Panc1 (cell line): Measurements from ENCODE around the gene ATG13. TPM values are rescaled to one million over a fixed set of nuclear protein-coding genes. Genes with fewer than 3 reads are reported as not detected.
"Not testable (repeated sequence)": the region's sequence is repeated elsewhere in the genome, so short reads cannot be mapped to it uniquely, and the experiment has no call there.

Source experiments
- ATAC-seq: fragments of 200-7000 bp; cut with Tn5 transposase; 2 replicates; pipeline ENCODE4 v1.9.1; 2020; ENCODE audit warnings: mild to moderate bottlenecking, moderate library complexity
- BruUV-seq: library from RNA; stranded (reverse); fragments of 400-500 nt; replicated peaks from 2 replicates; lab custom pipeline; 2021; lab: Mats Ljungman, UMichigan
- CTCF ChIA-PET: fragments of 300-600 bp; sonication (Branson Sonifier 250); formaldehyde crosslinking; loops from one replicate; lab custom pipeline; 2022; ENCODE audit warnings: antibody characterized with exemption; lab: Charles Lee
- POLR2A ChIA-PET: fragments of 300-600 bp; sonication (Branson Sonifier 250); formaldehyde crosslinking; loops from one replicate; lab custom pipeline; 2022; ENCODE audit warnings: antibody characterized with exemption; lab: Charles Lee
- DNase-seq: peaks from one replicate; pipeline ENCODE4 v3.0.0-alpha.2; 2010; ENCODE audit warnings: low read depth, low spot score
- H3K27ac ChIP-seq: 2 replicates; pipeline ENCODE4 v1.5.1; 2011; ENCODE audit warnings: mild to moderate bottlenecking, low read length, inconsistent platforms
- H3K27me3 ChIP-seq: fragments of 200-500 bp; sonication (Bioruptor generic); 2 replicates; pipeline ENCODE4 v1.6.0; 2014; ENCODE audit warnings: low read length, inconsistent platforms; ENCODE audit not compliant: control insufficient read depth, insufficient read depth
- H3K36me3 ChIP-seq: fragments of 200-500 bp; sonication (Bioruptor generic); 2 replicates; pipeline ENCODE4 v1.5.1; 2014; ENCODE audit warnings: inconsistent platforms, mild to moderate bottlenecking, low read length, moderate library complexity; ENCODE audit not compliant: control insufficient read depth, insufficient read depth
- H3K4me1 ChIP-seq: 2 replicates; pipeline ENCODE4 v1.5.1; 2011; ENCODE audit warnings: inconsistent platforms, mild to moderate bottlenecking, low read length, moderate library complexity; ENCODE audit not compliant: control insufficient read depth, insufficient read depth
- H3K4me3 ChIP-seq, 2 experiments: 2 replicates each; pipeline ENCODE4 v1.5.1; 2011 to 2012; ENCODE audit warnings: low read depth in 2 of 2, low read length in 2 of 2, mild to moderate bottlenecking in 2 of 2, inconsistent platforms in 1 of 2, moderate library complexity in 1 of 2
- H3K9me3 ChIP-seq: fragments of 200-500 bp; sonication (Bioruptor generic); 2 replicates; pipeline ENCODE4 v1.5.1; 2014; ENCODE audit warnings: low read depth, mild to moderate bottlenecking, inconsistent platforms, low read length, moderate library complexity; ENCODE audit not compliant: control insufficient read depth, insufficient read depth
- POLR2AphosphoS5 ChIP-seq: IDR thresholded peaks from 2 replicates; pipeline ENCODE4 v1.6.1; 2012; ENCODE audit warnings: mild to moderate bottlenecking, low read depth, low read length, moderate library complexity
- SIN3A ChIP-seq: IDR thresholded peaks from 2 replicates; pipeline ENCODE4 v1.6.1; 2012; ENCODE audit warnings: low read depth, mild to moderate bottlenecking, low read length, moderate library complexity, borderline replicate concordance; ENCODE audit not compliant: insufficient read depth
- TCF7L2 ChIP-seq: IDR thresholded peaks from 2 replicates; pipeline ENCODE4 v1.6.1; 2011; ENCODE audit warnings: mild to moderate bottlenecking, low read depth, low read length, inconsistent platforms
- in situ Hi-C: cut with HindIII; loops from 2 replicates; pipeline ENCODE4 v1.10.0; 2016; ENCODE audit warnings: low sequenced_read_pairs, low pct_unique_long_range_greater_than_20kb
- intact Hi-C: fragments of 100-400 bp; cut with micrococcal nuclease; formaldehyde crosslinking; loops from one replicate; pipeline ENCODE4 v1.10.0; 2022; ENCODE audit not compliant: unreplicated experiment
- total RNA-seq: library from RNA; stranded (reverse); gene quantifications from one replicate; pipeline ENCODE4 v1.2.1, GENCODE V29; 2021; ENCODE audit not compliant: unreplicated experiment
- TF ChIP-seq, protein P1 (sequence below): fragments of 450-650 bp; IDR thresholded peaks from 2 replicates; pipeline ENCODE4 v1.5.1; 2017; ENCODE audit warnings: mild to moderate bottlenecking
- TF ChIP-seq, protein P2 (sequence below), 2 experiments: IDR thresholded peaks; 2 replicates each; pipeline ENCODE4 v1.6.1; 2011 to 2012; ENCODE audit warnings: low read depth in 2 of 2, control low read depth in 1 of 2, low read length in 1 of 2, mild to moderate bottlenecking in 1 of 2, moderate library complexity in 1 of 2; ENCODE audit not compliant: insufficient read depth in 1 of 2

Gene ATG13
- total RNA-seq, 1 experiment from 2014 or later: 57.9 TPM

DNA sequence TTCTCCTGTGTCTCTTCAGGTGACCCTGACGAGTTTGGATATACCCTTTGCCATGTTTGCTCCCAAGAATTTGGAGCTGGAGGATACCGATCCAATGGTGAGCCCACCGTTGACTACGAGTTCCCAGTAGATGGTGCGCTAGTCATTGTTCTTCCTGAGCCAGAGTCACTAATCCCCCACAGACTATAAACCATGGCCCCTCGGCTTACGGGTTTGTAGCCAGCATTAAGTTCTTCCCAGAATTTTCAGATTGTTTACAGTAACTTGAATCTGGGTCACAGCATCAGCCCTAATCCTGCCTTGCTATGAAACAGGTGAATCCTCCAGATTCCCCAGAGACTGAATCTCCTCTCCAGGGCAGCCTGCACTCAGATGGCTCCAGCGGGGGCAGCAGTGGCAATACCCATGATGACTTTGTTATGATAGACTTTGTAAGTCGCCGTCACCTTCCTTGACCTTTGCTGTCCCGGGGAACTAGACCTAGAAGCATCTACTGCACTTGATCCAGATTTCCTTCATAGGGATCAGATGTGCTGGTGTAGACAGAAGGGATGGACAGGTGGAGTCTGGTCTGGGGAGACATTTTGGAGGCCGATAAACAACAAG lies 51.2 kb downstream of the ATG13 start:
- TF ChIP-seq SIN3A: no peak
- no peak for TF ChIP-seq TCF7L2
- TF ChIP-seq, protein P1, sequence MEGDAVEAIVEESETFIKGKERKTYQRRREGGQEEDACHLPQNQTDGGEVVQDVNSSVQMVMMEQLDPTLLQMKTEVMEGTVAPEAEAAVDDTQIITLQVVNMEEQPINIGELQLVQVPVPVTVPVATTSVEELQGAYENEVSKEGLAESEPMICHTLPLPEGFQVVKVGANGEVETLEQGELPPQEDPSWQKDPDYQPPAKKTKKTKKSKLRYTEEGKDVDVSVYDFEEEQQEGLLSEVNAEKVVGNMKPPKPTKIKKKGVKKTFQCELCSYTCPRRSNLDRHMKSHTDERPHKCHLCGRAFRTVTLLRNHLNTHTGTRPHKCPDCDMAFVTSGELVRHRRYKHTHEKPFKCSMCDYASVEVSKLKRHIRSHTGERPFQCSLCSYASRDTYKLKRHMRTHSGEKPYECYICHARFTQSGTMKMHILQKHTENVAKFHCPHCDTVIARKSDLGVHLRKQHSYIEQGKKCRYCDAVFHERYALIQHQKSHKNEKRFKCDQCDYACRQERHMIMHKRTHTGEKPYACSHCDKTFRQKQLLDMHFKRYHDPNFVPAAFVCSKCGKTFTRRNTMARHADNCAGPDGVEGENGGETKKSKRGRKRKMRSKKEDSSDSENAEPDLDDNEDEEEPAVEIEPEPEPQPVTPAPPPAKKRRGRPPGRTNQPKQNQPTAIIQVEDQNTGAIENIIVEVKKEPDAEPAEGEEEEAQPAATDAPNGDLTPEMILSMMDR: no peak
- TF ChIP-seq POLR2AphosphoS5: no peak
- TF ChIP-seq, protein P2, sequence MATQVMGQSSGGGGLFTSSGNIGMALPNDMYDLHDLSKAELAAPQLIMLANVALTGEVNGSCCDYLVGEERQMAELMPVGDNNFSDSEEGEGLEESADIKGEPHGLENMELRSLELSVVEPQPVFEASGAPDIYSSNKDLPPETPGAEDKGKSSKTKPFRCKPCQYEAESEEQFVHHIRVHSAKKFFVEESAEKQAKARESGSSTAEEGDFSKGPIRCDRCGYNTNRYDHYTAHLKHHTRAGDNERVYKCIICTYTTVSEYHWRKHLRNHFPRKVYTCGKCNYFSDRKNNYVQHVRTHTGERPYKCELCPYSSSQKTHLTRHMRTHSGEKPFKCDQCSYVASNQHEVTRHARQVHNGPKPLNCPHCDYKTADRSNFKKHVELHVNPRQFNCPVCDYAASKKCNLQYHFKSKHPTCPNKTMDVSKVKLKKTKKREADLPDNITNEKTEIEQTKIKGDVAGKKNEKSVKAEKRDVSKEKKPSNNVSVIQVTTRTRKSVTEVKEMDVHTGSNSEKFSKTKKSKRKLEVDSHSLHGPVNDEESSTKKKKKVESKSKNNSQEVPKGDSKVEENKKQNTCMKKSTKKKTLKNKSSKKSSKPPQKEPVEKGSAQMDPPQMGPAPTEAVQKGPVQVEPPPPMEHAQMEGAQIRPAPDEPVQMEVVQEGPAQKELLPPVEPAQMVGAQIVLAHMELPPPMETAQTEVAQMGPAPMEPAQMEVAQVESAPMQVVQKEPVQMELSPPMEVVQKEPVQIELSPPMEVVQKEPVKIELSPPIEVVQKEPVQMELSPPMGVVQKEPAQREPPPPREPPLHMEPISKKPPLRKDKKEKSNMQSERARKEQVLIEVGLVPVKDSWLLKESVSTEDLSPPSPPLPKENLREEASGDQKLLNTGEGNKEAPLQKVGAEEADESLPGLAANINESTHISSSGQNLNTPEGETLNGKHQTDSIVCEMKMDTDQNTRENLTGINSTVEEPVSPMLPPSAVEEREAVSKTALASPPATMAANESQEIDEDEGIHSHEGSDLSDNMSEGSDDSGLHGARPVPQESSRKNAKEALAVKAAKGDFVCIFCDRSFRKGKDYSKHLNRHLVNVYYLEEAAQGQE (IDR thresholded peaks at IDR 0.05; ENCODE audit: insufficient read depth in 1 of 2, low read depth in 2 of 2, low read length in 1 of 2): no peak
- DNase-seq: no peak
- CTCF ChIA-PET: no interaction called here
- Histone ChIP-seq H3K36me3 (peaks cover 9% of the 10 kb centered on the region), H3K4me1 (no peaks in the 10 kb centered on the region), H3K9me3 (no peaks in the 10 kb centered on the region), H3K27ac (no peak overlapping the region), H3K27me3 (no peaks in the 10 kb centered on the region), H3K4me3 (no peak overlapping the region)
- ATAC-seq: no peak
- BruUV-seq: no TSS peak
- in situ Hi-C loops: no loop called here
- intact Hi-C loops: no loop called here
- POLR2A ChIA-PET: no interaction called here

DNA sequence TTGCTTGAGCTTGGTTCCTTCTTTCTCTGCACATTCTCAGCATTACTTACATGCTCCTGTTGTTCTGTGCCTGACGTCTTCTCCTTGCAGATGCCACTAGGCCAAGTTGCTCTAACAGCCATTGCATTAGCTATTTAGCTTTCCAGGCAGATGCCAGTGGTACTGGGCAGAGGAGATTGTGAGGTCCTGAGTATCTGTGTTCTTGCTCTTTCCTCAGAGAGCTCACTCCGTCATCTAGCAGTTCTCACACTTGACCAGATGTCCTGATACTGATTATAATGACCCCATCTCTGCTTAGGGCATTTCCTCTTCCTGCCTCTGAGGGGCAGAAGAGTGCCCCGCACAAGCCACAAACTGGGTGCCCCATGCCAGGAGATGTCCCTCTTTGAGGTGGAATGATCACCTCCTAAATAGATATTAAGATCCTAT lies 52.4 kb downstream of the ATG13 start:
- intact Hi-C loops (no loop called here), in situ Hi-C loops (no loop called here)
- TF ChIP-seq SIN3A (no peak), TCF7L2 (no peak), POLR2AphosphoS5 (no peak)
- TF ChIP-seq, protein P2 (IDR thresholded peaks at IDR 0.05; ENCODE audit: insufficient read depth in 1 of 2, low read depth in 2 of 2, low read length in 1 of 2): no peak
- TF ChIP-seq, protein P1: no peak; the same call in 1 of the 2 replicates
- Histone ChIP-seq H3K27me3 (no peaks in the 10 kb centered on the region), H3K36me3 (peaks cover 6% of the 10 kb centered on the region), H3K4me3 (no peak overlapping the region), H3K27ac (no peak overlapping the region), H3K4me1 (no peaks in the 10 kb centered on the region; the same call in 1 of the 2 replicates), H3K9me3 (no peaks in the 10 kb centered on the region)
- ATAC-seq (no peak; the same call in 1 of the 2 replicates), DNase-seq (no peak)
- CTCF ChIA-PET: interaction anchor here (0.6 kb wide), 1 partner anchor 57 kb away, joined by 10 read pairs; no protein-coding TSS in a partner anchor
- no TSS peak for BruUV-seq
- POLR2A ChIA-PET: interaction anchor here (0.5 kb wide), 1 partner anchor 55 kb away, joined by 7 read pairs; no protein-coding TSS in a partner anchor

DNA sequence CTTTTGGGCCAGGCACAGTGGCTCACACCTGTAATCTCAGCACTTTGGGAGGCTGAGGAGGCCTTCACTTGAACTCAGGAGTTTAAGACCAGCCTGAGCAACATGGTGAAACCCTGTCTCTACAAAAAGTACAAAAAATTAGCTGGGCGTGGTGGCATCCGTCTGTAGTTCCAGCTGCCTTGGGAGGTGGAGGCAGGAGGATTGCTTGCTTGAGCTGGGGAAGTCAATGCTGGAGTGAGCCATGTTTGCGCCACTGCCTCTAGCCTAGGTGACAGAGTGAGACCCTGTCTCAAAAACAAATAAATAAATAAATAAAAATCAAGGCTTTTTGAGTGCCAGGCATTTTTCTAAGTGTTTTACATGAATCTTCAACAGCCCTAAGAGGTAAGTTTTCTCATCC lies 53.2 kb downstream of the ATG13 start:
- POLR2A ChIA-PET: not testable (repeated sequence)

More for the DNA sequence above, 53.2 kb downstream of the ATG13 start:
- H3K9me3 ChIP-seq, ATAC-seq, DNase-seq, intact Hi-C loops, BruUV-seq, in situ Hi-C loops, H3K4me3 ChIP-seq, H3K27me3 ChIP-seq, H3K36me3 ChIP-seq, H3K4me1 ChIP-seq, H3K27ac ChIP-seq: not testable (repeated sequence)
- CTCF ChIA-PET: interaction anchor here (0.7 kb wide), 1 partner anchor 80 kb away, joined by 3 read pairs; no protein-coding TSS in a partner anchor
